Measurements from ENCODE around the gene SARNP. TPM values are rescaled to one million over a fixed set of nuclear protein-coding genes. Genes with fewer than 3 reads are reported as not detected.

Gene SARNP
- total RNA-seq, 2 experiments from 2014 or later: 88.3 to 88.6 TPM

GRCh38 chr12:55718015-55718414 lies 99.5 kb downstream of the SARNP start:
- ChIA-PET POLR2A (interaction anchor here (0.7 to 9.2 kb wide), 5 partner anchors 9 to 256 kb away, joined by 3 to 84 read pairs (median 9); partner anchors contain the start of genes CD63 and RAB5B), CTCF (interaction anchor here (1.1 to 3.7 kb wide), 4 partner anchors 12 to 71 kb away, joined by 5 to 33 read pairs (median 7); no protein-coding TSS in a partner anchor)
- peaks cover 57% of the 10 kb centered on the region for H3K4me1 Mint-ChIP-seq
- H3K36me3 Mint-ChIP-seq (ENCODE audit: low read depth): peaks cover 27% of the 10 kb centered on the region
- H3K4me3 Mint-ChIP-seq: peak overlapping the region; percentile 94
- H3K27ac Mint-ChIP-seq: peak overlapping the region; percentile 93
- no peaks in the 10 kb centered on the region for H3K9me3 Mint-ChIP-seq
- H3K27me3 Mint-ChIP-seq: no peaks in the 10 kb centered on the region
- no peak for DNase-seq

GRCh38 chr12:55717011-55718007 lies 100.2 kb downstream of the SARNP start:
- H3K4me1 Mint-ChIP-seq: peaks cover 57% of the 10 kb centered on the region
- peak overlapping the region; percentile 93 for H3K27ac Mint-ChIP-seq
- H3K27me3 Mint-ChIP-seq: peaks cover 3% of the 10 kb centered on the region
- DNase-seq: no peak
- CTCF ChIA-PET: interaction anchor here (1.1 to 3.7 kb wide), 6 partner anchors 7 to 209 kb away, joined by 5 to 33 read pairs (median 7); no protein-coding TSS in a partner anchor
- no peaks in the 10 kb centered on the region for H3K9me3 Mint-ChIP-seq
- POLR2A ChIA-PET: interaction anchor here (0.7 to 9.2 kb wide), 11 partner anchors 8 to 1219 kb away, joined by 3 to 84 read pairs (median 7); partner anchors contain the start of genes CD63, NCKAP1L, ORMDL2 and RAB5B
- H3K36me3 Mint-ChIP-seq (ENCODE audit: low read depth): peaks cover 27% of the 10 kb centered on the region
- H3K4me3 Mint-ChIP-seq: peak overlapping the region; percentile 94

GRCh38 chr12:55716582-55716957 lies 101.0 kb downstream of the SARNP start:
- ChIA-PET CTCF (interaction anchor here (1.2 to 3.7 kb wide), 7 partner anchors 8 to 279 kb away, joined by 3 to 33 read pairs (median 5); no protein-coding TSS in a partner anchor), POLR2A (interaction anchor here (0.8 to 9.2 kb wide), 14 partner anchors 8 to 1362 kb away, joined by 3 to 84 read pairs (median 6); partner anchors contain the start of genes CD63, NCKAP1L, NEMP1 and ORMDL2)
- Mint-ChIP-seq H3K27ac (peak overlapping the region; percentile 93), H3K27me3 (peaks cover 10% of the 10 kb centered on the region), H3K4me3 (peak overlapping the region; percentile 94), H3K4me1 (peaks cover 57% of the 10 kb centered on the region), H3K36me3 (ENCODE audit: low read depth) (peaks cover 27% of the 10 kb centered on the region), H3K9me3 (no peaks in the 10 kb centered on the region)
- DNase-seq: no peak

- peaks cover 10% of the 10 kb centered on the region for H3K27me3 Mint-ChIP-seq
- H3K27ac Mint-ChIP-seq: peak within 1 kb of the TSS; percentile 93
- DNase-seq: peak; percentile 95
- POLR2A ChIA-PET: interaction anchor here (0.8 to 9.2 kb wide), 15 partner anchors 9 to 1363 kb away, joined by 3 to 84 read pairs (median 5); partner anchors contain the start of genes CD63, NCKAP1L, NEMP1 and ORMDL2
- CTCF ChIA-PET: interaction anchor here (0.6 to 3.7 kb wide), 10 partner anchors 9 to 1711 kb away, joined by 3 to 33 read pairs (median 4); partner anchors contain the start of gene RAB5B
- H3K9me3 Mint-ChIP-seq: no peaks in the 10 kb centered on the region
- peak within 1 kb of the TSS; percentile 94 for H3K4me3 Mint-ChIP-seq
- H3K4me1 Mint-ChIP-seq: peaks cover 54% of the 10 kb centered on the region
- H3K36me3 Mint-ChIP-seq (ENCODE audit: low read depth): peaks cover 27% of the 10 kb centered on the region
Measured at GRCh38 chr12:55715833-55716581, 101.5 kb downstream of the SARNP start, which contains the start of gene BLOC1S1. Gene BLOC1S1, plus strand, starts transcription at chr12:55716046. Its CDS starts 6 bp downstream, at chr12:55716052.

- Mint-ChIP-seq H3K27me3 (peaks cover 15% of the 10 kb centered on the region), H3K4me1 (peaks cover 47% of the 10 kb centered on the region), H3K4me3 (peak overlapping the region; percentile 94), H3K36me3 (ENCODE audit: low read depth) (peaks cover 27% of the 10 kb centered on the region), H3K9me3 (no peaks in the 10 kb centered on the region), H3K27ac (peak overlapping the region; percentile 93)
- CTCF ChIA-PET: interaction anchor here (0.6 to 3.7 kb wide), 9 partner anchors 9 to 1712 kb away, joined by 3 to 33 read pairs (median 4); partner anchors contain the start of gene RAB5B
- POLR2A ChIA-PET: interaction anchor here (1.0 to 9.2 kb wide), 11 partner anchors 8 to 1217 kb away, joined by 3 to 84 read pairs (median 5); partner anchors contain the start of genes CD63, NCKAP1L, ORMDL2 and PA2G4
- no peak for DNase-seq
Measured at GRCh38 chr12:55715169-55715764, 102.3 kb downstream of the SARNP start.

- H3K27ac Mint-ChIP-seq: no peak overlapping the region
- ChIA-PET CTCF (no interaction called here), POLR2A (interaction anchor here (9.2 kb wide), 1 partner anchor 16 kb away, joined by 84 read pairs; the partner anchor contains the start of gene CD63)
- peaks cover 38% of the 10 kb centered on the region for H3K4me1 Mint-ChIP-seq
- DNase-seq: no peak
- peaks cover 29% of the 10 kb centered on the region for H3K27me3 Mint-ChIP-seq
- peaks cover 20% of the 10 kb centered on the region for H3K36me3 Mint-ChIP-seq (ENCODE audit: low read depth)
- H3K4me3 Mint-ChIP-seq: no peak overlapping the region
- H3K9me3 Mint-ChIP-seq: no peaks in the 10 kb centered on the region
Measured at GRCh38 chr12:55713721-55714120, 103.8 kb downstream of the SARNP start.

- no peaks in the 10 kb centered on the region for H3K9me3 Mint-ChIP-seq
- peaks cover 11% of the 10 kb centered on the region for H3K36me3 Mint-ChIP-seq (ENCODE audit: low read depth)
- ChIA-PET CTCF (no interaction called here), POLR2A (interaction anchor here (9.2 kb wide), 1 partner anchor 17 kb away, joined by 84 read pairs; the partner anchor contains the start of gene CD63)
- no peak overlapping the region for H3K4me3 Mint-ChIP-seq
- H3K27ac Mint-ChIP-seq: no peak overlapping the region
- no peak for DNase-seq
- peaks cover 35% of the 10 kb centered on the region for H3K27me3 Mint-ChIP-seq
- H3K4me1 Mint-ChIP-seq: peaks cover 38% of the 10 kb centered on the region
Measured at GRCh38 chr12:55712700-55713415, 104.7 kb downstream of the SARNP start.

- Mint-ChIP-seq H3K27me3 (peaks cover 41% of the 10 kb centered on the region), H3K9me3 (no peaks in the 10 kb centered on the region), H3K36me3 (ENCODE audit: low read depth) (peaks cover 6% of the 10 kb centered on the region), H3K4me3 (no peak overlapping the region), H3K27ac (no peak overlapping the region), H3K4me1 (peaks cover 33% of the 10 kb centered on the region)
- POLR2A ChIA-PET: interaction anchor here (1.0 kb wide), 1 partner anchor 18 kb away, joined by 3 read pairs; no protein-coding TSS in a partner anchor
- CTCF ChIA-PET: interaction anchor here (0.6 to 1.0 kb wide), 3 partner anchors 56 to 978 kb away, joined by 3 to 4 read pairs (median 3); no protein-coding TSS in a partner anchor
- DNase-seq: no peak
Measured at GRCh38 chr12:55711786-55712553, 105.6 kb downstream of the SARNP start.

- no peak for DNase-seq
- Mint-ChIP-seq H3K4me3 (peak overlapping the region; percentile 75), H3K27me3 (peaks cover 48% of the 10 kb centered on the region), H3K9me3 (no peaks in the 10 kb centered on the region), H3K27ac (no peak overlapping the region), H3K4me1 (peaks cover 19% of the 10 kb centered on the region), H3K36me3 (ENCODE audit: low read depth) (no peaks in the 10 kb centered on the region)
- CTCF ChIA-PET: no interaction called here
- POLR2A ChIA-PET: no interaction called here
Measured at GRCh38 chr12:55708695-55709233, 108.8 kb downstream of the SARNP start.

GRCh38 chr12:55707841-55708694 lies 109.5 kb downstream of the SARNP start, which contains the start of gene ITGA7:
Gene ITGA7, minus strand, starts transcription at chr12:55707904. Its CDS starts 222 bp downstream, at chr12:55707682.
- Mint-ChIP-seq H3K27me3 (peaks cover 48% of the 10 kb centered on the region), H3K27ac (no peak within 1 kb of the TSS), H3K4me1 (peaks cover 19% of the 10 kb centered on the region), H3K4me3 (peak within 1 kb of the TSS; percentile 75), H3K9me3 (no peaks in the 10 kb centered on the region), H3K36me3 (ENCODE audit: low read depth) (no peaks in the 10 kb centered on the region)
- peak; percentile 61 for DNase-seq
- POLR2A ChIA-PET: no interaction called here
- CTCF ChIA-PET: no interaction called here
